HEK293T (cell line): ENCODE results near the gene SCMH1.

ENCODE experiments used
- L3MBTL2 ChIP-seq: fragments of 450-650 bp; conservative IDR thresholded peaks from 2 replicates; pipeline ENCODE4 v1.6.1; 2016; ENCODE audit warnings: mild to moderate bottlenecking
- SP1 ChIP-seq: fragments of 450-650 bp; IDR thresholded peaks from 2 replicates; pipeline ENCODE4 v1.6.1; 2017
- SUZ12 ChIP-seq: fragments of 450-650 bp; IDR thresholded peaks from 2 replicates; pipeline ENCODE4 v1.6.1; 2016; ENCODE audit warnings: mild to moderate bottlenecking
- TF ChIP-seq, protein P1 (sequence below): fragments of 450-650 bp; IDR thresholded peaks from 2 replicates; pipeline ENCODE4 v1.6.1; 2016

DNA sequence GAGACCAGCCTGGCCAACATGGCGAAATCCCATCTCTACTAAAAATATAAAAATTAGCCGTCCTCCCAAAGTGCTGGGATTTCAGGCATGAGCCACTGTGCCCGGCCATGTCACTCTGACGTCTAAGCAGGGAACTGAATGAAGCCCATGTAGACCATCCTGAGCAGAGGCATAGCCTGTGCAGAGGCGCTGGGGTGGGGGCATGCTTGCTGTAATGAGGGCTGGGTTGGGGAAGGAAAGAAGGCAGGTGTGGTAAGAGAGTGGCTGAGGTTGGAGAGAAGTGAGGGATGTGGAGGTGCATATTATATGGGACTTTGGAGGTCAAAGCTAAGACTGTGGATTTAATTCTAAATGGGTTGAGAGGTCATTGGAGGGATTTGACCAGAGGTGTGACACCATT, 47.1 kb upstream of the SCMH1 start:
- TF ChIP-seq SUZ12 (no peak), L3MBTL2 (no peak), SP1 (no peak)
- TF ChIP-seq, protein P1, sequence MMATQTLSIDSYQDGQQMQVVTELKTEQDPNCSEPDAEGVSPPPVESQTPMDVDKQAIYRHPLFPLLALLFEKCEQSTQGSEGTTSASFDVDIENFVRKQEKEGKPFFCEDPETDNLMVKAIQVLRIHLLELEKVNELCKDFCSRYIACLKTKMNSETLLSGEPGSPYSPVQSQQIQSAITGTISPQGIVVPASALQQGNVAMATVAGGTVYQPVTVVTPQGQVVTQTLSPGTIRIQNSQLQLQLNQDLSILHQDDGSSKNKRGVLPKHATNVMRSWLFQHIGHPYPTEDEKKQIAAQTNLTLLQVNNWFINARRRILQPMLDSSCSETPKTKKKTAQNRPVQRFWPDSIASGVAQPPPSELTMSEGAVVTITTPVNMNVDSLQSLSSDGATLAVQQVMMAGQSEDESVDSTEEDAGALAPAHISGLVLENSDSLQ, result no peak
